H1 (cell line): ENCODE results near the gene TIMP4. TPM values are rescaled to one million over a fixed set of nuclear protein-coding genes. Genes with fewer than 3 reads are reported as not detected.

Experiments used
- EGR1 ChIP-seq: IDR thresholded peaks from 2 replicates; pipeline ENCODE4 v1.6.1; 2011; ENCODE audit warnings: low read depth, low read length, borderline replicate concordance
- KDM1A ChIP-seq: fragments of 200-600, 300-600 bp; sonication (generic); IDR thresholded peaks from 2 replicates; pipeline ENCODE4 v1.7.1; 2016; ENCODE audit warnings: mild to moderate bottlenecking, low read length, borderline replicate concordance
- MAFK ChIP-seq: IDR thresholded peaks from 2 replicates; pipeline ENCODE4 v1.6.1; 2012; ENCODE audit warnings: low read depth, mild to moderate bottlenecking, improper control_type of control experiment, low read length
- TEAD4 ChIP-seq: IDR thresholded peaks from 2 replicates; pipeline ENCODE4 v1.6.1; 2012; ENCODE audit warnings: low read depth, low read length, inconsistent platforms, mixed read lengths
- polyA plus RNA-seq, 7 experiments: library from polyadenylated mRNA; depleted of rRNA in 3 of 7; stranded (reverse) in 5 of 7; unstranded in 2 of 7; fragments of >200 nt in 5 of 7; fragments of 200-250 nt in 2 of 7; gene quantifications; 1 replicate in 5 of 7; 2 replicates in 1 of 7; 4 replicates in 1 of 7; pipeline versions ENCODE4 v1.2.1 to v1.2.3, GENCODE V29; 2011 to 2013; ENCODE audit warnings: missing spikeins in 2 of 7, mixed read lengths in 2 of 7
- total RNA-seq: library from RNA; stranded (reverse); fragmentation: NEBNext Ultra II Directional; extraction: Animal tissue kit (Norgen Biotek cat#: 25700); gene quantifications from 2 replicates; pipeline ENCODE4 v1.2.1, GENCODE V29; 2021
- TF ChIP-seq, protein P1 (sequence below): fragments of 300-600 bp; sonication (generic); IDR thresholded peaks from 2 replicates; pipeline ENCODE4 v1.7.1; 2012; ENCODE audit warnings: low read length, moderate library complexity, mild to moderate bottlenecking, inconsistent platforms; ENCODE audit not compliant: insufficient replicate concordance

TIMP4 gene
- total and polyA plus RNA-seq, 2 of the 8 experiments (the other 6 are each of a cell fraction or from before 2014, with no cell fraction given): 5.1 to 8.7 TPM

GRCh38 chr3:12184541-12184940, 25.8 kb upstream of the TIMP4 start (continued):
- TF ChIP-seq, protein P1, sequence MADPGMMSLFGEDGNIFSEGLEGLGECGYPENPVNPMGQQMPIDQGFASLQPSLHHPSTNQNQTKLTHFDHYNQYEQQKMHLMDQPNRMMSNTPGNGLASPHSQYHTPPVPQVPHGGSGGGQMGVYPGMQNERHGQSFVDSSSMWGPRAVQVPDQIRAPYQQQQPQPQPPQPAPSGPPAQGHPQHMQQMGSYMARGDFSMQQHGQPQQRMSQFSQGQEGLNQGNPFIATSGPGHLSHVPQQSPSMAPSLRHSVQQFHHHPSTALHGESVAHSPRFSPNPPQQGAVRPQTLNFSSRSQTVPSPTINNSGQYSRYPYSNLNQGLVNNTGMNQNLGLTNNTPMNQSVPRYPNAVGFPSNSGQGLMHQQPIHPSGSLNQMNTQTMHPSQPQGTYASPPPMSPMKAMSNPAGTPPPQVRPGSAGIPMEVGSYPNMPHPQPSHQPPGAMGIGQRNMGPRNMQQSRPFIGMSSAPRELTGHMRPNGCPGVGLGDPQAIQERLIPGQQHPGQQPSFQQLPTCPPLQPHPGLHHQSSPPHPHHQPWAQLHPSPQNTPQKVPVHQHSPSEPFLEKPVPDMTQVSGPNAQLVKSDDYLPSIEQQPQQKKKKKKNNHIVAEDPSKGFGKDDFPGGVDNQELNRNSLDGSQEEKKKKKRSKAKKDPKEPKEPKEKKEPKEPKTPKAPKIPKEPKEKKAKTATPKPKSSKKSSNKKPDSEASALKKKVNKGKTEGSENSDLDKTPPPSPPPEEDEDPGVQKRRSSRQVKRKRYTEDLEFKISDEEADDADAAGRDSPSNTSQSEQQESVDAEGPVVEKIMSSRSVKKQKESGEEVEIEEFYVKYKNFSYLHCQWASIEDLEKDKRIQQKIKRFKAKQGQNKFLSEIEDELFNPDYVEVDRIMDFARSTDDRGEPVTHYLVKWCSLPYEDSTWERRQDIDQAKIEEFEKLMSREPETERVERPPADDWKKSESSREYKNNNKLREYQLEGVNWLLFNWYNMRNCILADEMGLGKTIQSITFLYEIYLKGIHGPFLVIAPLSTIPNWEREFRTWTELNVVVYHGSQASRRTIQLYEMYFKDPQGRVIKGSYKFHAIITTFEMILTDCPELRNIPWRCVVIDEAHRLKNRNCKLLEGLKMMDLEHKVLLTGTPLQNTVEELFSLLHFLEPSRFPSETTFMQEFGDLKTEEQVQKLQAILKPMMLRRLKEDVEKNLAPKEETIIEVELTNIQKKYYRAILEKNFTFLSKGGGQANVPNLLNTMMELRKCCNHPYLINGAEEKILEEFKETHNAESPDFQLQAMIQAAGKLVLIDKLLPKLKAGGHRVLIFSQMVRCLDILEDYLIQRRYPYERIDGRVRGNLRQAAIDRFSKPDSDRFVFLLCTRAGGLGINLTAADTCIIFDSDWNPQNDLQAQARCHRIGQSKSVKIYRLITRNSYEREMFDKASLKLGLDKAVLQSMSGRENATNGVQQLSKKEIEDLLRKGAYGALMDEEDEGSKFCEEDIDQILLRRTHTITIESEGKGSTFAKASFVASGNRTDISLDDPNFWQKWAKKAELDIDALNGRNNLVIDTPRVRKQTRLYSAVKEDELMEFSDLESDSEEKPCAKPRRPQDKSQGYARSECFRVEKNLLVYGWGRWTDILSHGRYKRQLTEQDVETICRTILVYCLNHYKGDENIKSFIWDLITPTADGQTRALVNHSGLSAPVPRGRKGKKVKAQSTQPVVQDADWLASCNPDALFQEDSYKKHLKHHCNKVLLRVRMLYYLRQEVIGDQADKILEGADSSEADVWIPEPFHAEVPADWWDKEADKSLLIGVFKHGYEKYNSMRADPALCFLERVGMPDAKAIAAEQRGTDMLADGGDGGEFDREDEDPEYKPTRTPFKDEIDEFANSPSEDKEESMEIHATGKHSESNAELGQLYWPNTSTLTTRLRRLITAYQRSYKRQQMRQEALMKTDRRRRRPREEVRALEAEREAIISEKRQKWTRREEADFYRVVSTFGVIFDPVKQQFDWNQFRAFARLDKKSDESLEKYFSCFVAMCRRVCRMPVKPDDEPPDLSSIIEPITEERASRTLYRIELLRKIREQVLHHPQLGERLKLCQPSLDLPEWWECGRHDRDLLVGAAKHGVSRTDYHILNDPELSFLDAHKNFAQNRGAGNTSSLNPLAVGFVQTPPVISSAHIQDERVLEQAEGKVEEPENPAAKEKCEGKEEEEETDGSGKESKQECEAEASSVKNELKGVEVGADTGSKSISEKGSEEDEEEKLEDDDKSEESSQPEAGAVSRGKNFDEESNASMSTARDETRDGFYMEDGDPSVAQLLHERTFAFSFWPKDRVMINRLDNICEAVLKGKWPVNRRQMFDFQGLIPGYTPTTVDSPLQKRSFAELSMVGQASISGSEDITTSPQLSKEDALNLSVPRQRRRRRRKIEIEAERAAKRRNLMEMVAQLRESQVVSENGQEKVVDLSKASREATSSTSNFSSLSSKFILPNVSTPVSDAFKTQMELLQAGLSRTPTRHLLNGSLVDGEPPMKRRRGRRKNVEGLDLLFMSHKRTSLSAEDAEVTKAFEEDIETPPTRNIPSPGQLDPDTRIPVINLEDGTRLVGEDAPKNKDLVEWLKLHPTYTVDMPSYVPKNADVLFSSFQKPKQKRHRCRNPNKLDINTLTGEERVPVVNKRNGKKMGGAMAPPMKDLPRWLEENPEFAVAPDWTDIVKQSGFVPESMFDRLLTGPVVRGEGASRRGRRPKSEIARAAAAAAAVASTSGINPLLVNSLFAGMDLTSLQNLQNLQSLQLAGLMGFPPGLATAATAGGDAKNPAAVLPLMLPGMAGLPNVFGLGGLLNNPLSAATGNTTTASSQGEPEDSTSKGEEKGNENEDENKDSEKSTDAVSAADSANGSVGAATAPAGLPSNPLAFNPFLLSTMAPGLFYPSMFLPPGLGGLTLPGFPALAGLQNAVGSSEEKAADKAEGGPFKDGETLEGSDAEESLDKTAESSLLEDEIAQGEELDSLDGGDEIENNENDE: no peak
- TF ChIP-seq TEAD4 (no peak), MAFK (no peak), EGR1 (no peak), KDM1A (no peak)
